ENCODE data around the gene CNTN1. TPM values are rescaled to one million over a fixed set of nuclear protein-coding genes. Genes with fewer than 3 reads are reported as not detected.

The CNTN1 gene
- total and polyA plus RNA-seq, 2 of the 13 experiments (the other 11 are each of a cell fraction or from before 2014, with no cell fraction given), result 0.01 to 0.07 TPM

- ATAC-seq (no peak), FAIRE-seq (no peak), DNase-seq (ENCODE audit: low spot score) (no peak)
- ChIA-PET POLR2A (no interaction called here), CTCF (ENCODE audit: low intra/inter-chr PET ratio, low total read pairs) (no interaction called here)
- intact Hi-C loops (cut with micrococcal nuclease; ENCODE audit: unreplicated experiment), result no loop called here
- H3K4me2 ChIP-seq (ENCODE audit: low read depth, low read length), result no peak overlapping the region
- H3K9me3 ChIP-seq (ENCODE audit: low read length), result peaks cover 91% of the 10 kb centered on the region
- no peaks in the 10 kb centered on the region for H3K36me3 ChIP-seq (replicated peaks in 1 of 2; ENCODE audit: control insufficient read depth in 1 of 2, insufficient read depth in 2 of 2, low read length in 2 of 2)
- no peak overlapping the region for H3K9ac ChIP-seq (ENCODE audit: insufficient read depth, low read depth, low read length)
- no peaks in the 10 kb centered on the region for H4K20me1 ChIP-seq (ENCODE audit: insufficient read depth, low read length)
- no peak overlapping the region for H2AFZ ChIP-seq (ENCODE audit: low read length)
- WGBS (ENCODE audit: low lambda C conversion rate), result 0% methylated on average over 1 of the region's 1 CpG
- BruUV-seq (replicated peaks), result no TSS peak
- no peak overlapping the region for H3K4me3 ChIP-seq (replicated peaks in 1 of 3; ENCODE audit: insufficient read depth in 1 of 3, low read depth in 2 of 3, low read length in 3 of 3)
- no peaks in the 10 kb centered on the region for H3K4me1 ChIP-seq (ENCODE audit: insufficient read depth, low read length)
- H3K79me2 ChIP-seq (ENCODE audit: insufficient read depth, low read length), result no peaks in the 10 kb centered on the region
- H3K27me3 ChIP-seq (ENCODE audit: control insufficient read depth in 1 of 2, insufficient read depth in 2 of 2, low read length in 2 of 2), result no peaks in the 10 kb centered on the region
- in situ Hi-C loops (cut with HindIII; ENCODE audit: extremely low pct_ligation_motif_present, low pct_unique_long_range_greater_than_20kb), result no loop called here
- TF ChIP-seq PRMT3 (CRISPR knock-in tag; IDR thresholded peaks at IDR 0.05; ENCODE audit: borderline replicate concordance, low read depth), result no peak
- no peak for TF ChIP-seq ZEB1 (IDR thresholded peaks at IDR 0.05; ENCODE audit: insufficient replicate concordance, low read depth)
- no peak for TF ChIP-seq ZNF749 (CRISPR knock-in tag; IDR thresholded peaks at IDR 0.05; ENCODE audit: borderline replicate concordance)
- no peak for TF ChIP-seq AKNA (CRISPR knock-in tag; IDR thresholded peaks at IDR 0.05; ENCODE audit: borderline replicate concordance)
- TF ChIP-seq MEIS2 (CRISPR knock-in tag; IDR thresholded peaks at IDR 0.05), result no peak
- no peak for TF ChIP-seq CREB1 (IDR thresholded peaks at IDR 0.05)
- TF ChIP-seq CREB1 (CRISPR knock-in tag; IDR thresholded peaks at IDR 0.05), result no peak
- no peak for TF ChIP-seq ZNF143 (CRISPR knock-in tag; IDR thresholded peaks at IDR 0.05)
- no peak for TF ChIP-seq PAXIP1 (CRISPR knock-in tag; conservative IDR thresholded peaks at IDR 0.05)
- TF ChIP-seq ZBTB1 (CRISPR knock-in tag; IDR thresholded peaks at IDR 0.05; ENCODE audit: borderline replicate concordance), result no peak
- TF ChIP-seq, protein P1, sequence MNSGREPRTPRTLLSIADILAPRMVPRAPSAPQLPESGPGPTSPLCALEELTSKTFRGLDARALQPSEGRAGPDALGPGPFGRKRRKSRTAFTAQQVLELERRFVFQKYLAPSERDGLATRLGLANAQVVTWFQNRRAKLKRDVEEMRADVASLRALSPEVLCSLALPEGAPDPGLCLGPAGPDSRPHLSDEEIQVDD (CRISPR knock-in tag; IDR thresholded peaks at IDR 0.05; ENCODE audit: borderline replicate concordance), result no peak
- no peak for TF ChIP-seq FIP1L1 (IDR thresholded peaks at IDR 0.05; ENCODE audit: borderline replicate concordance, insufficient read depth, low read depth, low read length)
- no peak overlapping the region for H3K27ac ChIP-seq (ENCODE audit: extremely low read length, insufficient read depth, low read length)
Observed at GRCh38 chr12:41008472-41008871, 316.2 kb downstream of the CNTN1 start.

Measured in HepG2 (cell line).